Esophagus squamous epithelium (tissue), 4 donors: Measurements from ENCODE around the gene CCDC97.

ENCODE experiments used
- CTCF ChIP-seq, 6 experiments: fragments of 450-650 bp in 4 of 6; fragments of 200-600 bp in 2 of 6; sonication (generic) in 2 of 6; IDR thresholded peaks; one replicate each; pipeline ENCODE4 v1.5.1; 2016 to 2019; ENCODE audit warnings: antibody characterized with exemption in 6 of 6, mild to moderate bottlenecking in 4 of 6, moderate library complexity in 4 of 6
- POLR2A ChIP-seq, 4 donors: fragments of 450-650 bp; IDR thresholded peaks; one replicate each; pipeline ENCODE4 v1.6.1; 2017; ENCODE audit warnings: antibody characterized with exemption in 4 of 4, mild to moderate bottlenecking in 4 of 4, moderate library complexity in 3 of 4

GRCh38 chr19:41299755-41300089 lies 10.2 kb upstream of the CCDC97 start:
- no peak for TF ChIP-seq POLR2A (IDR thresholded peaks at IDR 0.05)
- no peak for TF ChIP-seq CTCF (IDR thresholded peaks at IDR 0.05)
